DMS79 (cell line): Measurements from ENCODE around the gene HPCA.

ENCODE experiments used
- DNase-seq: peaks from one replicate; lab custom pipeline; 2025; lab: John Stamatoyannopoulos, UW

Gene HPCA

GRCh38 chr1:32934535-32934934 lies 48.2 kb downstream of the HPCA start:
- DNase-seq, result no peak

DNA sequence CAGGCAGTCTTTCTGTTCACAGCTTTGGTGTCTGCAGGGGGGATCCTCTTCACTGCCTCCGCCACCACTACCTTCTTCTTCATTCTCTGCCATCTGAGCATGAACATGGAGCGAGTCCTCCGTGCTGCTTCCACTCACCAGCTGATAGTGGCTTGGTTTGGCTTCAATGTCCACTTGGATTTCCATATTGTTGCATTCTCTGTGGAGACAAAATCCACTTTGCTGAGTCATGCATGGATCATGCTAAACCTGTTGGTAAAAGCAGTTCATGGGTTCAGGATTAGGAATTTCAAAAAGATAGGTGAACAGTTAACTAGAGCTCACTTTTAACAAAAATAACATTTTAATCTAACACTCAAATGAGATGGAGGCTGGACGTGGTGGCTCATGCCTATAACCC lies 50.8 kb downstream of the HPCA start:
- no peak for DNase-seq

- DNase-seq, result no peak
These were observed 53.5 kb downstream of the HPCA start for GRCh38 chr1:32939655-32940371.

DNA sequence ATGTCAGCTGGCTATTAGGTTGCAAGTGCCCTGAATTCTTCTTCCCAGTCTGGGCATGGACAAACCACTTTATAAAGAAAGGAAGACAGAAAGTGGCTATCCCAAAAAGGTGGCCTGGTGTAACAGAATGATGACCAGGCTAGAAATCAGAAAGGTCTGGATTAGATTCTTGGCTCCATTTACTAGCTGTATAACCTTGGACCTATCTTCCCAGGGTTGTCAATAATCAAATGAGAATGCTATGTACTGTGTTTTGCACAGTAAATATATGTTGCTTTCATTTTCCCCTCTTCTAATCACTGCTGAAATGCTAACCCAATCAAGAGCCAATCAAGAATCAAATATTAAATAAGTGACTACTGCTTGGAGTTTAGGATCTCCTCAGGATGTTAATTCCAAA lies 57.9 kb downstream of the HPCA start:
- DNase-seq, result no peak
